GM12801 (cell line): ENCODE measurements around the gene C10orf105.

Source experiments
- CTCF ChIP-seq: IDR thresholded peaks from one replicate; pipeline ENCODE4 v1.5.1; 2011; ENCODE audit warnings: control low read depth; ENCODE audit not compliant: insufficient read length; ENCODE audit errors: extremely low read depth

The C10orf105 gene

GRCh38 chr10:71748671-71749191 lies 29.2 kb upstream of the C10orf105 start:
- TF ChIP-seq CTCF, result no peak

- TF ChIP-seq CTCF, result no peak
Measured at GRCh38 chr10:71747551-71748523, 28.3 kb upstream of the C10orf105 start.

GRCh38 chr10:71747039-71747531 lies 27.5 kb upstream of the C10orf105 start:
- TF ChIP-seq CTCF, result no peak

GRCh38 chr10:71746344-71747037 lies 26.9 kb upstream of the C10orf105 start:
- no peak for TF ChIP-seq CTCF

GRCh38 chr10:71745664-71746250 lies 26.2 kb upstream of the C10orf105 start:
- TF ChIP-seq CTCF, result no peak

GRCh38 chr10:71744897-71745663 lies 25.5 kb upstream of the C10orf105 start:
- TF ChIP-seq CTCF, result no peak
